ENCODE results near the gene PASK.
A peak's percentile ranks its signal among the peaks of the same experiment; 100 is the strongest.

The PASK gene

GRCh38 chr2:241149675-241149924, 328 bp upstream of the PASK start:
- Mint-ChIP-seq H3K27ac (peak overlapping the region in 2 of 3 experiments; percentile 45 to 81), H3K9me3 (no peaks in the 10 kb centered on the region), H3K4me3 (peak overlapping the region; percentile 94 to 97 (median 95)), H3K27me3 (ENCODE audit: low read depth) (no peaks in the 10 kb centered on the region), H3K4me1 (peaks cover 25% of the 10 kb centered on the region), H3K36me3 (ENCODE audit: low read depth) (peaks cover 6% of the 10 kb centered on the region)
- no peak for TF ChIP-seq CTCF (IDR thresholded peaks at IDR 0.05; ENCODE audit: unreplicated experiment in 3 of 3)

- Mint-ChIP-seq H3K4me3 (peak overlapping the region; percentile 94 to 97 (median 97)), H3K27me3 (ENCODE audit: low read depth) (peaks cover 4% of the 10 kb centered on the region), H3K36me3 (ENCODE audit: low read depth) (peaks cover 2% of the 10 kb centered on the region), H3K27ac (peak overlapping the region; percentile 2 to 69 (median 21)), H3K4me1 (peaks cover 25% of the 10 kb centered on the region), H3K9me3 (no peaks in the 10 kb centered on the region)
- TF ChIP-seq CTCF (IDR thresholded peaks at IDR 0.05; ENCODE audit: unreplicated experiment in 3 of 3), result no peak
These were observed 1.0 kb downstream of the PASK start for GRCh38 chr2:241148239-241148638.

GRCh38 chr2:241147336-241147735, 1.9 kb downstream of the PASK start:
- Mint-ChIP-seq H3K36me3 (ENCODE audit: low read depth) (no peaks in the 10 kb centered on the region), H3K4me3 (peak overlapping the region; percentile 94 to 97 (median 97)), H3K27ac (no peak overlapping the region), H3K4me1 (peaks cover 24% of the 10 kb centered on the region), H3K27me3 (ENCODE audit: low read depth) (peaks cover 4% of the 10 kb centered on the region), H3K9me3 (no peaks in the 10 kb centered on the region)
- TF ChIP-seq CTCF (IDR thresholded peaks at IDR 0.05; ENCODE audit: unreplicated experiment in 3 of 3), result no peak

- no peaks in the 10 kb centered on the region for H3K9me3 Mint-ChIP-seq
These were observed 3.0 kb downstream of the PASK start for GRCh38 chr2:241146286-241146685.

GRCh38 chr2:241142593-241142992, 6.7 kb downstream of the PASK start:
- Mint-ChIP-seq H3K9me3 (no peaks in the 10 kb centered on the region), H3K4me1 (no peaks in the 10 kb centered on the region), H3K27me3 (ENCODE audit: low read depth) (peaks cover 4% of the 10 kb centered on the region), H3K27ac (no peak overlapping the region), H3K36me3 (ENCODE audit: low read depth) (peaks cover 12% of the 10 kb centered on the region), H3K4me3 (no peak overlapping the region)
- TF ChIP-seq CTCF (IDR thresholded peaks at IDR 0.05; ENCODE audit: unreplicated experiment in 3 of 3), result no peak

More at GRCh38 chr2:241146286-241146685, 3.0 kb downstream of the PASK start:
- Mint-ChIP-seq H3K27me3 (ENCODE audit: low read depth) (peaks cover 4% of the 10 kb centered on the region), H3K36me3 (ENCODE audit: low read depth) (no peaks in the 10 kb centered on the region), H3K27ac (peak overlapping the region in 1 of 3 experiments; percentile 33), H3K4me3 (peak overlapping the region; percentile 26 to 65 (median 45)), H3K4me1 (peaks cover 13% of the 10 kb centered on the region)
- no peak for TF ChIP-seq CTCF (IDR thresholded peaks at IDR 0.05; ENCODE audit: unreplicated experiment in 3 of 3)

GRCh38 chr2:241142063-241142462, 7.2 kb downstream of the PASK start:
- Mint-ChIP-seq H3K4me3 (no peak overlapping the region), H3K4me1 (no peaks in the 10 kb centered on the region), H3K27me3 (ENCODE audit: low read depth) (peaks cover 4% of the 10 kb centered on the region), H3K9me3 (no peaks in the 10 kb centered on the region), H3K27ac (no peak overlapping the region), H3K36me3 (ENCODE audit: low read depth) (peaks cover 12% of the 10 kb centered on the region)
- no peak for TF ChIP-seq CTCF (IDR thresholded peaks at IDR 0.05; ENCODE audit: unreplicated experiment in 3 of 3)

Measured in nephron (organoid).